ENCODE data around the gene ZIC5.

ZIC5 gene

DNA sequence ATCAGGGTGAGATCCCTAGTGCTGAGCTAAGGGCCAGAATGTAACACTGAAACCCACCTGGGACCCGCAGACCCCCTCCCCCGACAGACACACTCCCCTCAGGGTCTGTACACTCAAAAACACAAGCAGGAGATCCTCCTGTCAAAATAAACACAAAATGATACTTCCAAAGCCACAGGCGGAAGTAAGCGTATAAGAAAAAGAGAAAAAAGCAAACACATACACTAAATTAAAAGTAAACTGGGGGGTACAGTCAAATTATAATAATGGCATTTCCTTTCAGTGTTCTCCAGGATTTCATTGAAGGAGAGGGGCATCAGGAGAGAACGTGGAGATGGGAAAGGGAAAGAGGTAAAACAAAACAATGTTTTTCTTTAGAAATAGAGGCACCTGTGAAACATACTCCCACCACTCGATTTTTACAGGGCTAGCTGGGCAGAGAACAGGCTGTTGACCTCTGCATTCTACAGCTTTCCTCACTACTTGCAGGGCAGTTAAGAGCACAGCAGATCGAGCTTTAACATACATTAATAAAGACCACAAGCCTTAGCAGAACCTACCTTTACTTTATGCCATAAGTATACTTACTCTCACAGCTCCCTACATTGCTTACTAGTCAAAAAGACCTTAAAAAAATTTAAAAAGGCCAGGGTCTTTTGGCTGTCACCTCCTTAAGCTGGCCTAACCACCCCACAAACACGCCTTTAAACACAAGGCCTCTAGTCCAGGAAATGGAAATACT, 5.3 kb downstream of the ZIC5 start:
- no peak for DNase-seq (ENCODE audit: low read depth)
- TF ChIP-seq, protein P1, sequence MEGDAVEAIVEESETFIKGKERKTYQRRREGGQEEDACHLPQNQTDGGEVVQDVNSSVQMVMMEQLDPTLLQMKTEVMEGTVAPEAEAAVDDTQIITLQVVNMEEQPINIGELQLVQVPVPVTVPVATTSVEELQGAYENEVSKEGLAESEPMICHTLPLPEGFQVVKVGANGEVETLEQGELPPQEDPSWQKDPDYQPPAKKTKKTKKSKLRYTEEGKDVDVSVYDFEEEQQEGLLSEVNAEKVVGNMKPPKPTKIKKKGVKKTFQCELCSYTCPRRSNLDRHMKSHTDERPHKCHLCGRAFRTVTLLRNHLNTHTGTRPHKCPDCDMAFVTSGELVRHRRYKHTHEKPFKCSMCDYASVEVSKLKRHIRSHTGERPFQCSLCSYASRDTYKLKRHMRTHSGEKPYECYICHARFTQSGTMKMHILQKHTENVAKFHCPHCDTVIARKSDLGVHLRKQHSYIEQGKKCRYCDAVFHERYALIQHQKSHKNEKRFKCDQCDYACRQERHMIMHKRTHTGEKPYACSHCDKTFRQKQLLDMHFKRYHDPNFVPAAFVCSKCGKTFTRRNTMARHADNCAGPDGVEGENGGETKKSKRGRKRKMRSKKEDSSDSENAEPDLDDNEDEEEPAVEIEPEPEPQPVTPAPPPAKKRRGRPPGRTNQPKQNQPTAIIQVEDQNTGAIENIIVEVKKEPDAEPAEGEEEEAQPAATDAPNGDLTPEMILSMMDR (conservative IDR thresholded peaks at IDR 0.05; ENCODE audit: control insufficient read depth, insufficient read depth, low read depth, low read length): no peak
- H3K4me3 ChIP-seq (ENCODE audit: control insufficient read depth, low read depth, low read length): no peak overlapping the region

DNA sequence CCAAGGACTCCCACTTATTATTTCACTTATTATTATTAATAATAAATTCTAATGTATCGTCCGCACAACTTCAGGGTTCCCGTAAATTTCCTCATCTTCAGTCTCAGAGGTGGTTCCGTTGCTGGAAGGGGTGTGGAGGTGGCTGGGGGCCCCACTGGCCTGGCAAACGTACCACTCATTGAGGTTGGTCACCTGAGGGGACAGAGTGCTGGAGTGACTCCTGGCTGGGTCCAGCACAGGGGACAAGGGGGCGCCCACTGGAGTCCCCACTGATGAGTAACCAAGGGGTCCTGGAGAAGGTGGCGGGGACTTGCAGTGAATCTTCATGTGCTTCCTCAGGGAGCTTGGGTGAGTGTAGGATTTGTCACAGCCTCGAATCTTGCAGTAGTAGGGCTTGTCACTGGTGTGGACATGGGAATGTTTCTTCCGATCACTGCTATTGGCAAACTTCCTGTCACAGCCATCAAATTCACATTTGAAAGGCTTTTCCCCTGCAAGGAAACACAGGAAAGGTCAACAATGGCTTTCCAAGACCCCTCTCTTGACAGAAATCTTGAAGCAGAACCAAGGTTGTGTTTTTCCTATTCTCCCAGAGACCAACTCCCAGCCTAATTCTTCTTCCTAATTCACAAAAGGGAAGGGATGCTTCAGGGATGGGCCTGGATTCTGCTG, 6.1 kb downstream of the ZIC5 start:
- H3K4me3 ChIP-seq (ENCODE audit: control insufficient read depth, low read depth, low read length): no peak overlapping the region
- DNase-seq (ENCODE audit: low read depth): no peak
- TF ChIP-seq, protein P1 (conservative IDR thresholded peaks at IDR 0.05; ENCODE audit: control insufficient read depth, insufficient read depth, low read depth, low read length): no peak

DNA sequence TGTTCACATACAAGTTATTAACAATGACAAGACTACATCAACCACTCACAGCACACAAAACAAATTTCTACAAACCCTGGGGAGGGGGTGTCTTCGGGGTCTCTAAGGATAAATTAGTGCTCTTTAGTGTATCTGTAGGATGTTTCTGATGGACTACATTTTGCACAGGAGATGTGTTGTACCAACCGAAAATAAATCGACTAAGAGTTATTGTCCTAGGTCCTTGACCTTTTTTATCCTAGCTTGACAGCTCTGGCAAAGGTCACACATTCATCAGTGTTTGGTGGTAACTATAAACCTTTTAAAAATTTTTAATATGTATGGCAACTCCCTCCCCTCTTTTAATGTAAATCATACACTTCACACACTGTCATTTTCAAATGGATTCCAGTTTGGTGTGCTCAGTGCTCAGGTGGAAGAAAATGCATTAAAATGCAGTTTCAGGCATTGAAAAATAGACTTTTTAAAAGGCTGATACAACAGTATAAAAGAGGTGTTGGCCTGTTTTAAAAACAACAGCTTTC, 7.7 kb downstream of the ZIC5 start:
- no peak for DNase-seq (ENCODE audit: low read depth)
- TF ChIP-seq, protein P1 (conservative IDR thresholded peaks at IDR 0.05; ENCODE audit: control insufficient read depth, insufficient read depth, low read depth, low read length): no peak
- no peak overlapping the region for H3K4me3 ChIP-seq (ENCODE audit: control insufficient read depth, low read depth, low read length)

DNA sequence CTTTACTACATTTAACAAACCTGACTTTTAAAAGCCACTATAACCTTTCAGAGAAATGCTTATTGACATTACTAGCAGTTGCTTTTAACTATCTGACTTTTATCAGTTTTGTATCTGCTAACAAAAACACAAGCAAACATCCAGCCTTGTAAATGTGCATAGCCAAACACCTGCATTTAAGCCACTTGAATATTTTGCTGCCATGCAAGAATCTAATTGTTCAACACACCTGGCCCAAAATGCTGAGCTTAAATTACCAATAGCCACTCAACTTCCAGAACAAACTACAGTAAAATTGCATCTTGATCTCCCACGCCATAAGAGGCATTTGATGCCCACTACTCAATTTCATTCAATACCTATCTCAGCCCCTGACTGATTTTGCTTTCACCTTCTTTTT, 9.3 kb downstream of the ZIC5 start:
- TF ChIP-seq, protein P1 (conservative IDR thresholded peaks at IDR 0.05; ENCODE audit: control insufficient read depth, insufficient read depth, low read depth, low read length): no peak
- no peak overlapping the region for H3K4me3 ChIP-seq (ENCODE audit: control insufficient read depth, low read depth, low read length)
- no peak for DNase-seq (ENCODE audit: low read depth)

DNA sequence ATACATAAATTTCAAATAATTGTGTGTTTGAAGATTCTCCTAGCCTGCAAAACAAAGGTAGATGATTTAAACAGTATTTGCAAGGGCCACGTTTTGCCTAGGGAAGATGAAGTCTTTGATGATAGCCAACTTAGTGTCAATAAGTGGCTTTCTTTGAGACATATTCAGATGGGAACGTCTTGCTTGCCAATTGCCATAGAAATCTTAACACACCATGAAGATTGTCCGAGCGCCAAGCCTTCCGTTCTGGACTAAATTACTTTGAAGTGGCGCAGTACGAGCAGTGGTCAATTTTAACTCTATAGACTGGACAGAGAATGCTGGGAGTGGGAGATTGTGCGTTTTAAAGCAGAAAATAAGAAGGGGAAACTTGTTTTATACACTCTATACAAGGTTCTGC, 9.9 kb downstream of the ZIC5 start:
- TF ChIP-seq, protein P1 (conservative IDR thresholded peaks at IDR 0.05; ENCODE audit: control insufficient read depth, insufficient read depth, low read depth, low read length): no peak
- DNase-seq (ENCODE audit: low read depth): no peak

DNA sequence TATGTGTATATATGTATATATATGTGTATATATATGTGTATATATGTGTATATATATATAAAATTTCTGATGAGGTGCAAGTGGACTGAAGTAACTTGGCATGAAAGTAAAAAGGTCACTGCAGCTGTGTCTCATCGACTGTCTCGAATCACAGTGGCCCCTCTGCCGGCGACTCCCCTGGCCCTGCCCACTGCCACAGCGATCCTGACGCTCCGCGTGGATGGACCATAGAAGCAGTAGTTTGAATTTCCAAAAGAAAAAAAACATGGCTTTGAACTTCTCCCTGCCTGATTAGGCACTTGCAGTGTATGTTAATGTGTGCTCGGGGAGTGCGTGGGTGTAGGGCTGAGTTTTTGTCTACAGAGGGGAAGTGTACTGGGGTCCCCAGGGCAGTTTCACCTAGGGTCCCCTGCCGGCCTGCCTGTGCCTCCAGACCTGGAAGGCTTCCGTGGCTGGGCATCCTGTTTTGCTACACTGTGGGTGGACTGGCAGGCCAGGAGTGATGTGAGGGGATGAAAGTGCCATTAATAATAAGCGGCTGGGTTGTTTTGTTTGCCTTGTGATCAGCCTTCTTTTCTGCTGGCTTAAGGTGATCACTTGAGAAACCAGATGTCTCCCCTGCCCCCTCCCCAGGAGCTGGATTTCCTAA, 10.8 kb downstream of the ZIC5 start:
- H3K4me3 ChIP-seq (ENCODE audit: control insufficient read depth, low read depth, low read length): no peak overlapping the region
- TF ChIP-seq, protein P1 (conservative IDR thresholded peaks at IDR 0.05; ENCODE audit: control insufficient read depth, insufficient read depth, low read depth, low read length): no peak
- no peak for DNase-seq (ENCODE audit: low read depth)

More for the DNA sequence above, 9.9 kb downstream of the ZIC5 start:
- no peak overlapping the region for H3K4me3 ChIP-seq (ENCODE audit: control insufficient read depth, low read depth, low read length)

Data from fibroblast of mammary gland (primary cell).